Liver (tissue), 3 donors: Measurements from ENCODE around the gene OR5B21.

ENCODE experiments used
- EGR1 ChIP-seq, 2 donors: IDR thresholded peaks; 2 replicates each; pipeline ENCODE4 v1.6.1; 2016 to 2018; ENCODE audit warnings: antibody characterized with exemption in 2 of 2, low read depth in 2 of 2
- HNF4G ChIP-seq: IDR thresholded peaks from 2 replicates; pipeline ENCODE4 v1.6.1; 2016; ENCODE audit warnings: antibody characterized with exemption
- JUND ChIP-seq, 2 donors: IDR thresholded peaks; 2 replicates each; pipeline ENCODE4 v1.6.1; 2016; ENCODE audit warnings: antibody characterized with exemption in 2 of 2
- NR2F2 ChIP-seq: IDR thresholded peaks from 2 replicates; pipeline ENCODE4 v1.6.1; 2016; ENCODE audit warnings: antibody characterized with exemption
- SP1 ChIP-seq: IDR thresholded peaks from 2 replicates; pipeline ENCODE4 v1.6.1; 2018; ENCODE audit warnings: antibody characterized with exemption, mild to moderate bottlenecking
- YY1 ChIP-seq: IDR thresholded peaks from 2 replicates; pipeline ENCODE4 v1.6.1; 2016; ENCODE audit warnings: antibody characterized with exemption, mild to moderate bottlenecking
- TF ChIP-seq, protein P1 (sequence below): fragments of 150-350 bp; IDR thresholded peaks from 2 replicates; pipeline ENCODE4 v1.5.1; 2017; ENCODE audit warnings: improper control_type of control experiment, low read depth, low read length; ENCODE audit not compliant: missing input control
- TF ChIP-seq, protein P2 (sequence below): IDR thresholded peaks from 2 replicates; pipeline ENCODE4 v1.6.1; 2016; ENCODE audit warnings: antibody characterized with exemption
- TF ChIP-seq, protein P3 (sequence below): IDR thresholded peaks from 2 replicates; pipeline ENCODE4 v1.6.1; 2016; ENCODE audit warnings: antibody characterized with exemption, mild to moderate bottlenecking
- TF ChIP-seq, protein P4 (sequence below): IDR thresholded peaks from 2 replicates; pipeline ENCODE4 v1.6.1; 2016; ENCODE audit warnings: antibody characterized with exemption
- donor health status: healthy.
- donor health status: healthy.

DNA sequence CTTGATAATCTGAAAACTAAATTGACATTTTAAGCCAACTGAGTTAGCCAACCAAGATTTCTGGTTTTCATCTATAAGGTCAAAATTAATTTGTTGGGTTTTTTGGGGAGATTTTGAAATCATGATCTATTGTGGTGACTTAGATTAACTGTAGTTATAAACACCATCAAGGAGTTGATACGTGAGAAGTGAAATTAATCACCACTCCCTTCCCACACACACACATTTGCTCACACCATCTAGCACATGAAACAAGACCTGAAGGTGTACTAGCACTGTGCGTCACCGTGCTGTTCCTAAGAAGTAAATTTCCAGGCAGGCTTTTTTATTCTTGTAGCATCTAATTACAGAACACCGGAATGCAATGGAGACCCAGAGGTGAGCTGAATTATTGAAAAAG lies 2.1 kb downstream of the OR5B21 start:
- TF ChIP-seq, protein P1, sequence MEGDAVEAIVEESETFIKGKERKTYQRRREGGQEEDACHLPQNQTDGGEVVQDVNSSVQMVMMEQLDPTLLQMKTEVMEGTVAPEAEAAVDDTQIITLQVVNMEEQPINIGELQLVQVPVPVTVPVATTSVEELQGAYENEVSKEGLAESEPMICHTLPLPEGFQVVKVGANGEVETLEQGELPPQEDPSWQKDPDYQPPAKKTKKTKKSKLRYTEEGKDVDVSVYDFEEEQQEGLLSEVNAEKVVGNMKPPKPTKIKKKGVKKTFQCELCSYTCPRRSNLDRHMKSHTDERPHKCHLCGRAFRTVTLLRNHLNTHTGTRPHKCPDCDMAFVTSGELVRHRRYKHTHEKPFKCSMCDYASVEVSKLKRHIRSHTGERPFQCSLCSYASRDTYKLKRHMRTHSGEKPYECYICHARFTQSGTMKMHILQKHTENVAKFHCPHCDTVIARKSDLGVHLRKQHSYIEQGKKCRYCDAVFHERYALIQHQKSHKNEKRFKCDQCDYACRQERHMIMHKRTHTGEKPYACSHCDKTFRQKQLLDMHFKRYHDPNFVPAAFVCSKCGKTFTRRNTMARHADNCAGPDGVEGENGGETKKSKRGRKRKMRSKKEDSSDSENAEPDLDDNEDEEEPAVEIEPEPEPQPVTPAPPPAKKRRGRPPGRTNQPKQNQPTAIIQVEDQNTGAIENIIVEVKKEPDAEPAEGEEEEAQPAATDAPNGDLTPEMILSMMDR = no peak
- TF ChIP-seq, protein P2, sequence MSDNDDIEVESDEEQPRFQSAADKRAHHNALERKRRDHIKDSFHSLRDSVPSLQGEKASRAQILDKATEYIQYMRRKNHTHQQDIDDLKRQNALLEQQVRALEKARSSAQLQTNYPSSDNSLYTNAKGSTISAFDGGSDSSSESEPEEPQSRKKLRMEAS = no peak
- TF ChIP-seq EGR1 (IDR thresholded peaks at IDR 0.05; ENCODE audit: low read depth in 2 of 2) (no peak), YY1 (no peak), SP1 (no peak), JUND (IDR thresholded peaks at IDR 0.05) (no peak), NR2F2 (no peak), HNF4G (no peak)
- TF ChIP-seq, protein P3, sequence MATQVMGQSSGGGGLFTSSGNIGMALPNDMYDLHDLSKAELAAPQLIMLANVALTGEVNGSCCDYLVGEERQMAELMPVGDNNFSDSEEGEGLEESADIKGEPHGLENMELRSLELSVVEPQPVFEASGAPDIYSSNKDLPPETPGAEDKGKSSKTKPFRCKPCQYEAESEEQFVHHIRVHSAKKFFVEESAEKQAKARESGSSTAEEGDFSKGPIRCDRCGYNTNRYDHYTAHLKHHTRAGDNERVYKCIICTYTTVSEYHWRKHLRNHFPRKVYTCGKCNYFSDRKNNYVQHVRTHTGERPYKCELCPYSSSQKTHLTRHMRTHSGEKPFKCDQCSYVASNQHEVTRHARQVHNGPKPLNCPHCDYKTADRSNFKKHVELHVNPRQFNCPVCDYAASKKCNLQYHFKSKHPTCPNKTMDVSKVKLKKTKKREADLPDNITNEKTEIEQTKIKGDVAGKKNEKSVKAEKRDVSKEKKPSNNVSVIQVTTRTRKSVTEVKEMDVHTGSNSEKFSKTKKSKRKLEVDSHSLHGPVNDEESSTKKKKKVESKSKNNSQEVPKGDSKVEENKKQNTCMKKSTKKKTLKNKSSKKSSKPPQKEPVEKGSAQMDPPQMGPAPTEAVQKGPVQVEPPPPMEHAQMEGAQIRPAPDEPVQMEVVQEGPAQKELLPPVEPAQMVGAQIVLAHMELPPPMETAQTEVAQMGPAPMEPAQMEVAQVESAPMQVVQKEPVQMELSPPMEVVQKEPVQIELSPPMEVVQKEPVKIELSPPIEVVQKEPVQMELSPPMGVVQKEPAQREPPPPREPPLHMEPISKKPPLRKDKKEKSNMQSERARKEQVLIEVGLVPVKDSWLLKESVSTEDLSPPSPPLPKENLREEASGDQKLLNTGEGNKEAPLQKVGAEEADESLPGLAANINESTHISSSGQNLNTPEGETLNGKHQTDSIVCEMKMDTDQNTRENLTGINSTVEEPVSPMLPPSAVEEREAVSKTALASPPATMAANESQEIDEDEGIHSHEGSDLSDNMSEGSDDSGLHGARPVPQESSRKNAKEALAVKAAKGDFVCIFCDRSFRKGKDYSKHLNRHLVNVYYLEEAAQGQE = no peak
- TF ChIP-seq, protein P4, sequence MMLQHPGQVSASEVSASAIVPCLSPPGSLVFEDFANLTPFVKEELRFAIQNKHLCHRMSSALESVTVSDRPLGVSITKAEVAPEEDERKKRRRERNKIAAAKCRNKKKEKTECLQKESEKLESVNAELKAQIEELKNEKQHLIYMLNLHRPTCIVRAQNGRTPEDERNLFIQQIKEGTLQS = no peak
